IPS-18c (cell line): ENCODE measurements around the gene BPHL.
"Not testable (repeated sequence)": the region's sequence is repeated elsewhere in the genome, so short reads cannot be mapped to it uniquely, and the experiment has no call there.

Source experiments
- H3K4me3 ChIP-seq: 2 replicates; pipeline ENCODE4 v1.7.0; 2013; ENCODE audit warnings: low read depth, mild to moderate bottlenecking, low read length, moderate library complexity; ENCODE audit not compliant: insufficient read depth
- H3K9me3 ChIP-seq: one replicate; pipeline ENCODE4 v1.6.1; 2013; ENCODE audit warnings: mild to moderate bottlenecking, low read length, moderate library complexity; ENCODE audit not compliant: control insufficient read depth, insufficient read depth

The BPHL gene

GRCh38 chr6:3189192-3189591, 70.7 kb downstream of the BPHL start:
- not testable (repeated sequence) for H3K9me3 ChIP-seq, H3K4me3 ChIP-seq

GRCh38 chr6:3190056-3190455, 71.5 kb downstream of the BPHL start:
- Histone ChIP-seq H3K4me3 (no peak overlapping the region), H3K9me3 (no peaks in the 10 kb centered on the region)

GRCh38 chr6:3190779-3191178, 72.3 kb downstream of the BPHL start:
- no peak overlapping the region for H3K4me3 ChIP-seq
- H3K9me3 ChIP-seq, result no peaks in the 10 kb centered on the region

GRCh38 chr6:3193102-3193849, 74.8 kb downstream of the BPHL start:
- Histone ChIP-seq H3K9me3 (no peaks in the 10 kb centered on the region), H3K4me3 (no peak overlapping the region)

- no peak overlapping the region for H3K4me3 ChIP-seq
- H3K9me3 ChIP-seq, result no peaks in the 10 kb centered on the region
Measured at GRCh38 chr6:3194535-3195419, 76.3 kb downstream of the BPHL start.

GRCh38 chr6:3195420-3195694, 76.8 kb downstream of the BPHL start:
- no peak overlapping the region for H3K4me3 ChIP-seq

GRCh38 chr6:3195695-3196497, 77.4 kb downstream of the BPHL start:
- no peaks in the 10 kb centered on the region for H3K9me3 ChIP-seq
- H3K4me3 ChIP-seq, result no peak overlapping the region

More at GRCh38 chr6:3195420-3195694, 76.8 kb downstream of the BPHL start:
- H3K9me3 ChIP-seq, result no peaks in the 10 kb centered on the region

- H3K9me3 ChIP-seq, result no peaks in the 10 kb centered on the region
- H3K4me3 ChIP-seq, result no peak overlapping the region
Measured at GRCh38 chr6:3196770-3197169, 78.3 kb downstream of the BPHL start.

- H3K4me3 ChIP-seq, H3K9me3 ChIP-seq: not testable (repeated sequence)
Measured at GRCh38 chr6:3197734-3198133, 79.2 kb downstream of the BPHL start.

GRCh38 chr6:3199382-3199781, 80.9 kb downstream of the BPHL start:
- no peak overlapping the region for H3K4me3 ChIP-seq
- no peaks in the 10 kb centered on the region for H3K9me3 ChIP-seq

GRCh38 chr6:3200682-3201081, 82.2 kb downstream of the BPHL start:
- Histone ChIP-seq H3K4me3 (no peak overlapping the region), H3K9me3 (no peaks in the 10 kb centered on the region)

- no peaks in the 10 kb centered on the region for H3K9me3 ChIP-seq
- H3K4me3 ChIP-seq, result no peak overlapping the region
Measured at GRCh38 chr6:3201388-3201787, 82.9 kb downstream of the BPHL start.
